NCI-H1105 (cell line): ENCODE measurements around the gene OR2S2.
"Not testable (repeated sequence)": the region's sequence is repeated elsewhere in the genome, so short reads cannot be mapped to it uniquely, and the experiment has no call there.

Experiments used
- DNase-seq: peaks from one replicate; lab custom pipeline; 2025; lab: John Stamatoyannopoulos, UW

Gene OR2S2, protein sequence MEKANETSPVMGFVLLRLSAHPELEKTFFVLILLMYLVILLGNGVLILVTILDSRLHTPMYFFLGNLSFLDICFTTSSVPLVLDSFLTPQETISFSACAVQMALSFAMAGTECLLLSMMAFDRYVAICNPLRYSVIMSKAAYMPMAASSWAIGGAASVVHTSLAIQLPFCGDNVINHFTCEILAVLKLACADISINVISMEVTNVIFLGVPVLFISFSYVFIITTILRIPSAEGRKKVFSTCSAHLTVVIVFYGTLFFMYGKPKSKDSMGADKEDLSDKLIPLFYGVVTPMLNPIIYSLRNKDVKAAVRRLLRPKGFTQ

DNA sequence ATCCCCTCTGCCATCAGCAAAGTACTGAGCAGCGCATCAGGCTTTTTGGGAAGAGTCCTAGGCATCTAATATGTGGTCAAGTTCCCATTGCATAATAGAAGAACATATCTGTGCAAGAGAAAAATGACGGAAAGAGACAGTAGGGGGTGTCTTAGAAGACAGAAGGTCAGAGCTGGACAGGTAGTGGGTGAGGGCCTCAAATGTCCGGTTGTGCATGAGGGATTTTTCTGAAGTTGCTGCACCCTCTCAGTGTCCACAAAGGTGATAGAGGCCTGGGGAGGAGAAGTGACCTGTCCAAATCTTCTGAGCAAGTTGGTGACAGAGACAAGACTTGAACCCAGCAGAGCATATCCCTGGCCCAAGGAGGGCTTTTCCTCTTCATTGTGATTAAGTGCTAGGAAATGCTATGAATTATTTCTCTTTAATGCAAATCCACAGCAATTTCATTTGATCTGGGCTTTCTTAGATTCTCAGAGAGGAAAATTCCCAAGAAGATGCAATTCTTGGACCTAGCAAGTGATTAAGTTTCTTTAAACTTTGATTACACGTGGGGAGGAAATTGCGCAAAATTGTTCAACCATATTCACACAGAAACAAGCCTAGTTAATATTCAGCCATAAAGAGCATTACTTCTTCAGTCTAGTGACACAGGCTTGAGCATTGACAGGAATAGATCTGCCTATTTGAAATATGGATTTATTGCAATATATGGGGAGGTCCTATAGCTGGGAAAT lies at the start of gene OR2S2:
OR2S2 (minus strand) TSS at position 51 of the 734 bp plus-strand sequence. CDS start 56 bp downstream, outside the sequence.
- no peak for DNase-seq

DNA sequence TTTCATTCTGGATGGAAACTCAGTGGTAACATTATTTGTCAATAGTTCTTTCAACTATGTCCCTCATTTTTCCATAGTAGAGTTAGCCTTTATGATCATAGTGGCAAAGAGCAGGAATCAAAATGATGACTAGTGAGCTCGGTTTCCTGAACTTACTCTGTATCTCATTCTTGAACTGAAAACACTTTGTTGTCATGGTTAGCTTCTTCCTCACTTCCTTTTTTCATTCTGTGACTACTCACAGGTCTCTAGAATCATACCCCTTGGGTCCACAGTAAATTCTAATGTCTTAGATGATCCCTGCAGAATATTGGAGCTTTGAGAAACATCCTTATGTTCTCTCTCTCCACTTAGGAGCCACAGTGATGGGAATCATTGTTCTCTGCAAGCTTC lies 49.4 kb upstream of the OR2S2 start:
- DNase-seq, result no peak

GRCh38 chr9:36006549-36007315 lies 48.8 kb upstream of the OR2S2 start:
- DNase-seq, result no peak

GRCh38 chr9:36005891-36006290 lies 47.9 kb upstream of the OR2S2 start:
- DNase-seq, result no peak

DNA sequence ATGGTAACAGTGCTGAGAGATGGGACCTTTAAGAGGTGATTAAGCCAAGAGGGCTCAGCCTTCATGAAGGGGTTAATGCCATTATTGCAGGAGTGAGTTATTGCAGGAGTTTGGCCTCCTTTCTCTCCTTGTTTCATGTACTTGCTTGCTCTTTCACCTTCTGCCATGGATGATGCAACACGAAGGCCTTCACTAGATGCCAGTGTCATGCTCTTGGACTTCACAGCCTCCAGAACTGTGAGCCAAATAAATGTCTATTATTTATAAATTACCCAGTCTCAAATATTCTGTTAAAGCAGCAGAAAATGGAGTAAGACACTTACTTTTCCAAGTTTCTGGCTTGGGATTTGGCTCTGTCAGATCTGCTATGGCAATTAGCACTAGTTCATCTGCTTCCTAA lies 40.4 kb upstream of the OR2S2 start:
- DNase-seq, result no peak

DNA sequence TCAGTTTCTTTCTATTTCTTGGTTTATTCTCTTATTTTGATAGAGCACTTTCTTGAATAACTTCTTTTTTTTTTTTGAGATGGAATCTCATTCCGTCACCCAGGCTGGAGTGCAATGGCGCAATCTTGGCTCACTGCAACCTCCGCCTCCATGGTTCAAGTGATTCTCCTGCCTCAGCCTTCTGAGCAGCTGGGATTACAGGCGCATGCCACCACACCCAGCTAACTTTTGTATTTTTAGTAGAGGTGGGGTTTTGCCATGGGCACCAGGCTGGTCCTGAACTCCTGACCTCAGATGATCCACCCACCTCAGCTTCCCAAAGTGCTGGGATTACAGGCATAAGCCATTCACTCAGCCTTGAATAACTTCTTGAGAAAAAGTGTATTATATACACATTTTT lies 39.1 kb upstream of the OR2S2 start:
- not testable (repeated sequence) for DNase-seq

GRCh38 chr9:35996358-35996970 lies 38.5 kb upstream of the OR2S2 start:
- DNase-seq, result no peak

DNA sequence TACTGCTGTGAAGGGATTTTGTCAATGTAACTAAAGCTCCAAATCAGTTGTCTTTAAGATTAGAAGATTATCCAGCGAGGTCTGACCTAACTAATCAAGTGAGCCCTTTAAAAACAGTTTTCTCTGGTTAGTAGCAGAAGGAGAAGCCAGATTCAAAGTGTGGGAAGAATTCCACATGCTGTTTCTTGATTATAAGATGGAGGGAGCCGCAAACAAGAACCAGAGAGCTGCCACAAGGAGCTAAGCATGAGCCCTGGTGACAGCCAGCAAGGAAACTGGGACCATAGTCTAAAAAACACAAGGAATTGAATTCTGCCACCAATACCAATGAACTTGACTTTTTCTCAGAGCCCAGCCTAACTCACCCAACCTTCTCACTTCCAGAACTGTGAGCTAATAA lies 37.0 kb upstream of the OR2S2 start:
- DNase-seq, result no peak

GRCh38 chr9:35993976-35994720 lies 36.2 kb upstream of the OR2S2 start:
- no peak for DNase-seq

DNA sequence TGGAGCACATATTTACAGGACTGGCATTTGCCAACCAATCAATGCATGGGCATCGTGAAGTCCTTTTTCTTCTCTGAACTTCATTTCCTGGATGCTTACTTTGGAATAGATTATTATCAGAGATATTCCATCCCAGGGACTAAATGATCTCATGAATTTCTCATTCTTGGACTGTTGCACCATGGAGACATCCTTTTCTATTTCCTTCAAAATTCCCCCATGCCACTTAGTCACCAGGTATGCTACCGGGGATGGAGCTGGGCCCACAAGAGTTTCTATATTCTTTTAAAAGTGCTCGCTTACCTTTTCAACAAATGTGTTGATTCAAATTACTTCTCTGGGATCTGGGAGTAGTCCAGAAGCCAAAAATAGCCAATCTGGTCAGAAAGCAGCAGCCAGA lies 35.2 kb upstream of the OR2S2 start:
- DNase-seq, result not testable (repeated sequence)

- DNase-seq, result no peak
Observed at GRCh38 chr9:35990155-35990554, 32.2 kb upstream of the OR2S2 start.

DNA sequence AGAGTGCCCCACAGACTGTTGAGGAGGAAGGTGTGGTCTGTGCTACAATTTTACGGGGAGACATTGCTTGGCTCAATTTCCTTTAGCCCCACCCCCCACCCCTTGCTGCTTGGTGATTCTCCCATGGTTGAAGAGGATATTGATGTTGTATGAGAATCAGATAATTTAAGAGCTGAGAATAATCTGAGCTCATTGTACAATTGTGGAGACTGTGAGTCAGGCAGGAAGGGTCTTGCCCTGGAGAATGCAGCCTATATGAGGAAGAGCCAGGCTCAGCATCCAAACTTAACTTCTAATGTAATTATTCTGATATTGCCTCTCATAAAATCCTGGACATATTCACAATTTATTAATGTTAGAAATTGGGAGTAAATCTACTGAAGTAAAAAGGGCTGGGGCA lies 26.1 kb upstream of the OR2S2 start:
- DNase-seq, result no peak

DNA sequence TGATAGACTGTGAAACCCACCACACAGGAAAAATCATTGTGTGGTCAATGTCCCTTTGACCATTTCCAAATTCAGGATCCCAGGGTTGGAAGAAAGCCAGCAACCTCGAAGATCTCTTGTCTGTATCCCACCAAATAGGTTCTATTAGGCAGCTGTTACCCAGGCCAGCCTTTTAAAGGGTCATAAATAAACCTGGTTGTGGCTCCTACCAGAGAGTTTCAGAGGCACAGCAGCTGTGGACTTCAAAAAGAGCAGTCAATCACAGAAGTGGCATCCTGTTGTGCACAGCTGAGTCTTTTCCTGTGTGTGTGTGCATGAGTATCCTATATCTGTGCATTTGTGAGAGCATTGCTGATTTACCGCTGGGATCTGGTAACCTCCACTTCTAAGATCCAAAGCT lies 23.7 kb upstream of the OR2S2 start:
- no peak for DNase-seq

- no peak for DNase-seq
Observed at GRCh38 chr9:35980289-35981011, 22.5 kb upstream of the OR2S2 start.

DNA sequence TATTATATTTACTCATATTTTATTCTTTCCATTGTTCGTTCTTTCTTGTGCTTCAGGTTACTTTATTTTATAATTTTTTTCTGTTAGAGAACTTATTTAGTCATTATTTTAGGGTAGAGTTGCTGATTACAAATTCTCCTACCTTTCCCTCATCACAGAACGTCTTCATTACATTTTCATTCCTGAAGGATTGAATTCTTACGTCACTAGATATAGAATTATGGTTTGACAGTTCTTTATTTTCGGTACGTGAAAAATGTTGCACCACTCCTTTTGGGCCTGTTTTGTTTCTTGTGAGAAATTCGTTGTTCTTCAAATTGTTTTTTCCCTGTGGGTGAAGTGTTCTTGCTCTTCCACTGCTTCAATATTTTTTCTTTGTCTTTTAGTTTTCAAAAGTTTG lies 20.8 kb upstream of the OR2S2 start:
- DNase-seq, result no peak

DNA sequence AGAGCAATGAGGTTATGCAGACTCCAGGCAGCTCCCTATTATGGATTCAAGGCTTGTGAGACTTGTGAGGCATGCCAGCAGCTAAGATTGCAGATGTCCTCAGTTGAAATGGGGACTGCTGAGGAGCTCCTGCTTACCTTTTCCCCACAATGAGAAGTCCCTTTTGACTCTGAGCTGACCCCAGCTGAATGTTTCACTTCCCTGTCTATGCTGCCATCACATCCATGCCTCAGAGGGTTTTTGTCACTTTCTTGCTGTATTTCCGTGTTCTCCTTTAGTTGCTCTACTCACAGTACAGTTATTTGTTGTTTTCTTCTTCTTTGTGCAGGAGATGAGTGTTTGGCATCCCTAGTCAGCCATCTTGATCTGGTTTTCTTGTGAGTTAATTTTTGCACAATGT lies 18.8 kb upstream of the OR2S2 start:
- no peak for DNase-seq

DNA sequence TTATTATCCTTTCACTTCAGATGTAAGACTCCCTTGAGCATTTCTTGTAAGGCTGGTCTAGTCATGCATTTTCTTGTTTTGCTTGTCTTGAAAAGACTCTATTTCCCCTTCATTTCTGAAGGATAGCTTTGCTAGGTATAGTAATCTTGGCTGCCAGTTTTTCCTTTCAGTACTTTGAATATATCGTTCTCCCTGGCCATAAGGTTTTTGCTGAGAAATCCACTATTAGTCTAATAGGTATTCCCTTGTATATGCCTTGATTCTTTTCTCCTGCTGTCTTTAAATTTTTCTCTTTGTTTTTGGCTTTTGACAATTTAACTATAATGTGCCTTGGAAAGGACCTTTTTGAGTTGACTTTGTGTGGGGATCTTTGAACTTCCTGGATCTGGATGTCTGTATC lies 16.8 kb upstream of the OR2S2 start:
- DNase-seq, result no peak

DNA sequence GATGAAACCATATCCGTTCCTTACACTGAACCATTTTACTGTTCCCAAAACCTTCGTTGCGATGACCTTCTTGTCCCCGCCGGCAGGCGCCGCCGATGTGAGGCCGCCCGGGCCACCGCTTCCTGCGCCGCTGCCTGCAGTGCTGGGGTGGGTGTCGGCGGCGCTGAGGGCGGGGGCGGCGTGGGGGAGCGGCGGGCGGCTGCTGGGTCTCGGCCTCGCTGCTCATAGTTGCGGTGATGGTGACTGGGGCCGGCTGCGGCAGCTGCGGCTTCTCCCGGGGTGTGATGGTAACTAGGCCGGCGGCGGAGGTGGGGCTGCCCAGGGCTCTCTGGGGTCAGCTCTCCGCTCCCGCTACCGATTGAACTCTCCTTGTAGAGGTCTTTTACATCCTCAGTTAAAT lies 14.1 kb upstream of the OR2S2 start:
- no peak for DNase-seq

DNA sequence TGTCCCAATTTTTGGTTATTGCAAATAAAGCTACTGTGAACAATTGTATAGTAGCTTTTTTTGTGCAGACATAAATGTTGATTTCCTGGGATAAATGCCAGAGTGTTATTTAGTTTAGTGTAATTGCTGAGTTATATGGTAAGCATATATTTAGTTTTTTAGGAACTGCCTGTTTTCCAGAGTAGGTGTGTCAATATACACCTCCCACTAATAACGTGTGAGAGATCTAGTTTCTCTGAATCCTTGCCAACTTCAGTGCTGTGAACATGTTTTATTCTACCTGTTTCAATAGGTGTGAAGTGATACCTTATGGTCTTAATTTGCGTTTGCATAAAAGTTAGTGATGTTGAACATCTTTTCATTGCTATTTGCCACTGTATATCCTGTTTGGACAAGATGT lies 9.1 kb upstream of the OR2S2 start:
- no peak for DNase-seq

- DNase-seq, result no peak
Observed at GRCh38 chr9:35966433-35966832, 8.5 kb upstream of the OR2S2 start.

DNA sequence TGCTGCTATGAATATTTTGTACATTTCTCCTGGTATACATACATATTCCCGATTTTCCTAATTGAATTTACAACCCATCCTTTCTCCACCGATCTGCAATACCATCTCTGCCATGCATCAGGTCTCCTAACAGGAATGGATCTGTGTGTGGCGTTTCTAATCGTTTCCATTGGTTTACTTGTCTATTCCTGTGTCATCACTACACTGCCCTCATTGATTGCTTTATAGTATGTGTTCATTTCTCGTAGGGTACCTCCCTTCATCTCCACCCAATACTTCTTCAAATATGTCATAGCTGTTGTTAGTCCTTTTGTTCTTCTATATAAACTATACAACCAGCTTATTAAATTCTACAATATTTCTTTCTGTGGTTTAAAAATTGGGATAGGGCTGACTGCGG lies 7.1 kb upstream of the OR2S2 start:
- no peak for DNase-seq
